Gastrocnemius medialis (tissue), 4 donors: ENCODE results near the gene LIX1.

Experiments
- CTCF ChIP-seq, 5 experiments: fragments of 450-650 bp in 3 of 5; fragments of 200-600 bp in 2 of 5; sonication (generic) in 2 of 5; IDR thresholded peaks in 4 of 5; conservative IDR thresholded peaks in 1 of 5; 1 replicate in 4 of 5; 2 replicates in 1 of 5; pipeline ENCODE4 v1.5.1; 2016 to 2019; ENCODE audit warnings: antibody characterized with exemption in 5 of 5, mild to moderate bottlenecking in 3 of 5, moderate library complexity in 3 of 5
- POLR2A ChIP-seq, 2 donors: fragments of 450-650 bp; IDR thresholded peaks; one replicate each; pipeline ENCODE4 v1.6.1; 2017; ENCODE audit warnings: antibody characterized with exemption in 2 of 2, mild to moderate bottlenecking in 2 of 2, moderate library complexity in 2 of 2

GRCh38 chr5:97076098-97076497, 66.3 kb downstream of the LIX1 start:
- TF ChIP-seq CTCF (IDR thresholded peaks at IDR 0.05 in 4 of 5, conservative IDR thresholded peaks at IDR 0.05 in 1 of 5) (no peak), POLR2A (IDR thresholded peaks at IDR 0.05) (no peak)
